GM12874 (cell line): ENCODE results near the gene RHO.

Experiments
- CTCF ChIP-seq: IDR thresholded peaks from 2 replicates; pipeline ENCODE4 v1.5.1; 2011; ENCODE audit warnings: low read depth, mild to moderate bottlenecking, control low read depth, low read length, moderate library complexity; ENCODE audit not compliant: insufficient read depth

Gene RHO

DNA sequence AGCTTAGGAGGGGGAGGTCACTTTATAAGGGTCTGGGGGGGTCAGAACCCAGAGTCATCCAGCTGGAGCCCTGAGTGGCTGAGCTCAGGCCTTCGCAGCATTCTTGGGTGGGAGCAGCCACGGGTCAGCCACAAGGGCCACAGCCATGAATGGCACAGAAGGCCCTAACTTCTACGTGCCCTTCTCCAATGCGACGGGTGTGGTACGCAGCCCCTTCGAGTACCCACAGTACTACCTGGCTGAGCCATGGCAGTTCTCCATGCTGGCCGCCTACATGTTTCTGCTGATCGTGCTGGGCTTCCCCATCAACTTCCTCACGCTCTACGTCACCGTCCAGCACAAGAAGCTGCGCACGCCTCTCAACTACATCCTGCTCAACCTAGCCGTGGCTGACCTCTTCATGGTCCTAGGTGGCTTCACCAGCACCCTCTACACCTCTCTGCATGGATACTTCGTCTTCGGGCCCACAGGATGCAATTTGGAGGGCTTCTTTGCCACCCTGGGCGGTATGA is at the start of gene RHO:
TSS of gene RHO (plus strand) at position 51 of the 512 bp plus-strand sequence. CDS start at position 146, 95 bp downstream.
- no peak for TF ChIP-seq CTCF

DNA sequence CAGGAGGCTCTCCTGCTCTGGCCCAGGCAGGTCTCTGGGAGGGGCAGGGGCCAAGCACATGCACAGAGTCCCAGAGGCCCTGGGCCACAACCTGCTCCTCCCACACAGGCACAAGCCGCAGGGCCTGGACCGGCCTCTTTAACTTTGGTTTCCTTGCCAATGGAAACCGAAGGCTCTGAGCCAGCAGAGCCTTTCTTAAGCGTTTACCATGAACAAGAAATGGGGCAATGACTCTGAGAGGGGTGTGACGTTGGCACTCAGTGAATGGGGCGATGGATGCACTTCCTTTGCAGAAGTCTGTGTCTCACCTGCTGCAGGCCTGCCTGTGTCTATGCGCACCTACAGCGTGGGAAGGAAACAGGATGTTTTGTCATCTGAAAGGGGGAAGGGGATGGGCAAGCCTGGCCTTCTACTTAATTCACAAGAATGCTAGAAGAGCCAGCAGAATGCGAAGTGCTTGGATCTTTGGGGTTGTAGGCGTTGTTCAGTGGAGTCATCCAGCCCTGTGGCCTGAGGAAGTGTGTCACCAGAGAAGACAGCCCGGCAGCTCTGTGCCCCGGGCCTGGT is 46.6 kb upstream of the RHO start:
- TF ChIP-seq CTCF = no peak

GRCh38 chr3:129482721-129483120 is 45.7 kb upstream of the RHO start:
- TF ChIP-seq CTCF = peak; percentile 30; the same call in 1 of the 2 replicates

- TF ChIP-seq CTCF = no peak
Observed at GRCh38 chr3:129483870-129484269, 44.6 kb upstream of the RHO start.

DNA sequence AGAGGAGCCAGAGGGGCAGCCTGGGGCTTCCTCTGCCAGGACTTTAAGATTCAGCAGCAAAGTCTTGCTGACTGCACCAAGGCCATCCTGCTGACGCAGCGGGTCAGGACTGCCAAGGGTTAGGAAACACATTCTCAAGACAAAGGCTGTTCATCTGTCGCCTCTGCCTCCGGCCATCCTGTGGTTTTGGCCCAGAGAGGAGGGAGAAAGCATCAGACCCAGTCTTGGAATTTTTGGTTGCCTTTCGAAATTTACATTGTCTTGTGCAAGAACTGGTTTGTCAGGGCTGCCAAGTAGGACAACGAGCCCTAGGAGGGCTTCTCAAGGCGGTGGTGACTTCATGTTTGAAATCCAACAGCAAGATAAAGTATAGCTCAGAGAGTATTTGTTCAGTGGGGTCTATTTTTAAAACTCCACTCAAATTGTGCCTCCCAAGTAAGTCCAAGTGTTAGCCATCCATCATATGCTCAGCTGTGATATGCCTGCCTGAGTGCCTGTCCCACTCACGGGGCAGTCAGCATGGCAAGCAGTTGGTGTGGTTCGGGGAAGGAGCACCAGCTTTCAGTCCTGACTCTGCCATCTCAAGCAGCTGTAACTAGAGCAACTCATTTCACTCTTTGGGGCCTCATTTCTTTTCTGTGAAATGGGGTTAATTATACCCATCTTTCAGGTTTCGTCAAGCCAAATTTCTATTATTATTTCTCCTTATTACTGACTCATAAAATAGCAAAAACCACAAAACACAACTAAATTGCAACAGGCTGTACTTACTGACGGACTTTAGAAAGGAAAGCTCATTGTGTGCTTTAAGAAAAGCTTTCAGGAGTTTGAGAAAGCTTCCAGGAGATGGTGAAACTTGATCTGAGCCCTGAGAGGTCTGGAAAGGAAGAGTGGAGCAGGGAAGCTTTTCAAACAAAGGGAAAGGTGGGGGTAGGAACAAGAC is 42.4 kb upstream of the RHO start:
- no peak for TF ChIP-seq CTCF

DNA sequence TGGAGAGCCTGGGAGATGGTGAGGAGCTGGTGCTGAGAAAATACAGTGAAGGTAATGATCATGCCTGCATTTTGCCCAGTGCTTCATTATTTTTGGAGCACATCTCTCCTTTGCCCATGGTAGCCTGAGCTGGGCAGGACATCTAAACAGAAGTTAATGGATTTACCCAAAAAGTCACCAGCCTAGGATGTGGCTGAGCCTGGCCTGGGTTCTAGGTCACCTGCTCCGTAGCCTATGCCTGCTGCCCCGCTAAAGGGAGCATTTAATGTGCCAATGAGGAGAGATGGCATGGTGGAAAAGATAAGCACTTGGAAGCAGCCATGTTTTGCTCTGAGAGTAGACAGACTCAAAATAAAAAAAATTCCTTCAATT is 41.8 kb upstream of the RHO start:
- TF ChIP-seq CTCF = no peak

DNA sequence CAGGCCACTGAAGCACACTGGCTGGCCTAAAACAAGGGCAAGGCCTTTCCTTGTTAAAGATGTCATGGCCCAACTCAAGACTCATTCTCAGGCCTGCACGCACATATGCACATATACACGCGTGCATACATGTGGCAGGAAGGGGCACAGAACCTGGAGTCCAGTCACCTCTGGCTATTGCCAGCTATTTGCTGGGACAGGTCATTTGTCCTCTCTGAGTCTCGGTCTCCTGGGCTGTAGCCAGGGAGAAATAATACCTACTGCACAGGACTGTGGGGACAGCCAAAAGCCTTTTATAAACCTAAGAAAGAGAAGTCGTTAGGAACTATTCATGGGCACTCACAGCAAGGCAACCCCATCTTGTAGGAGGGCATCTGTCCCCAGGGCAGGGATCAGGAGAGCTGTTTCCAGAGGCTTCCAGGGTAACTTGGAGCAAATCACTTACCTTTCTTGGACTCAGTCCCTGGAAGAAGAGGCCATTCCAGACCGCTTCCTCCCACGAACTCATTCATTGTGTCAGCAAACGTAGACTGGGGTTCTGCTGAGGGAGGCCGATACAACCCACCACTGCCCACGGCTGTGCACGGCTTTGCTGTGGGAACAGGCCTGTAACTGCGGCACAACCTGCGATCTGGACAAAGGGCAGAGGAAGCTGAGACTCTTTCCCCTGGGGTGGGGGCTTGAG is 41.1 kb upstream of the RHO start:
- TF ChIP-seq CTCF = no peak
